HepG2 (cell line): ENCODE results near the gene MOGAT3. TPM values are rescaled to one million over a fixed set of nuclear protein-coding genes. Genes with fewer than 3 reads are reported as not detected.

Experiments
- CSRNP2 ChIP-seq: sonication (generic); formaldehyde crosslinking; conservative IDR thresholded peaks from 2 replicates; pipeline ENCODE4 v1.8.0; 2022; ENCODE audit warnings: low read depth, missing genetic modification reagents
- DMAP1 ChIP-seq: IDR thresholded peaks from 2 replicates; pipeline ENCODE4 v1.6.1; 2016
- FOXM1 ChIP-seq: sonication (generic); formaldehyde crosslinking; IDR thresholded peaks from 2 replicates; pipeline ENCODE4 v1.5.0; 2020; ENCODE audit warnings: missing genetic modification reagents
- FOXO4 ChIP-seq: sonication (generic); formaldehyde crosslinking; conservative IDR thresholded peaks from 2 replicates; pipeline ENCODE4 v1.8.1; 2023; ENCODE audit warnings: missing genetic modification reagents
- HBP1 ChIP-seq: IDR thresholded peaks from 2 replicates; pipeline ENCODE4 v1.6.1; 2016; ENCODE audit warnings: low read depth, control low read depth
- HOXA9 ChIP-seq: sonication (generic); formaldehyde crosslinking; IDR thresholded peaks from 2 replicates; pipeline ENCODE4 v1.8.1; 2022; ENCODE audit warnings: missing genetic modification reagents, mild to moderate bottlenecking, moderate library complexity, borderline replicate concordance
- MATR3 ChIP-seq: sonication (generic); formaldehyde crosslinking; IDR thresholded peaks from 2 replicates; pipeline ENCODE4 v1.4.0; 2020; ENCODE audit warnings: missing genetic modification reagents
- MTA1 ChIP-seq: sonication (generic); formaldehyde crosslinking; IDR thresholded peaks from 2 replicates; pipeline ENCODE4 v1.4.0; 2020; ENCODE audit warnings: missing genetic modification reagents, mild to moderate bottlenecking, borderline replicate concordance
- NFE2L1 ChIP-seq: sonication (generic); formaldehyde crosslinking; IDR thresholded peaks from 2 replicates; pipeline ENCODE4 v1.4.0; 2020; ENCODE audit warnings: missing genetic modification reagents, mild to moderate bottlenecking, borderline replicate concordance
- SAP130 ChIP-seq: IDR thresholded peaks from 2 replicates; pipeline ENCODE4 v1.6.1; 2016; ENCODE audit warnings: low read depth
- U2AF1 ChIP-seq: fragments of 200-400 bp; formaldehyde crosslinking; optimal IDR thresholded peaks from 2 replicates; pipeline ENCODE3; 2017; ENCODE audit warnings: mild to moderate bottlenecking, low read depth, low read length
- ZBTB1 ChIP-seq: sonication (generic); formaldehyde crosslinking; IDR thresholded peaks from 2 replicates; pipeline ENCODE4 v1.4.0; 2020; ENCODE audit warnings: missing genetic modification reagents, borderline replicate concordance
- ZBTB2 ChIP-seq: sonication (generic); formaldehyde crosslinking; IDR thresholded peaks from 2 replicates; pipeline ENCODE4 v1.8.0; 2022; ENCODE audit warnings: low read depth, missing genetic modification reagents
- ZBTB3 ChIP-seq: sonication (generic); formaldehyde crosslinking; IDR thresholded peaks from 2 replicates; pipeline ENCODE4 v1.4.0; 2020; ENCODE audit warnings: low read depth, mild to moderate bottlenecking, moderate library complexity, missing genetic modification reagents, borderline replicate concordance
- ZBTB38 ChIP-seq: sonication (generic); formaldehyde crosslinking; IDR thresholded peaks from 2 replicates; pipeline ENCODE4 v1.5.1; 2020; ENCODE audit warnings: mild to moderate bottlenecking, missing genetic modification reagents
- ZFP90 ChIP-seq: sonication (generic); formaldehyde crosslinking; IDR thresholded peaks from 2 replicates; pipeline ENCODE4 v1.8.0; 2022; ENCODE audit warnings: missing genetic modification reagents, mild to moderate bottlenecking, inconsistent platforms, borderline replicate concordance
- ZNF24 ChIP-seq: fragments of 450-650 bp; IDR thresholded peaks from 2 replicates; pipeline ENCODE4 v1.6.1; 2017; ENCODE audit warnings: antibody characterized with exemption, mild to moderate bottlenecking
- ZSCAN5A ChIP-seq: sonication (generic); formaldehyde crosslinking; IDR thresholded peaks from 2 replicates; pipeline ENCODE4 v1.8.0; 2022; ENCODE audit warnings: mild to moderate bottlenecking, missing genetic modification reagents, borderline replicate concordance
- polyA plus RNA-seq, 8 experiments: library from polyadenylated mRNA; depleted of rRNA in 3 of 8; stranded (reverse) in 7 of 8; unstranded in 1 of 8; fragments of >200 nt; fragmentation: Illumina TruSeq in 4 of 8; extraction: Trizol in 4 of 8; gene quantifications; 2 replicates each; pipeline versions ENCODE4 v1.2.1 to v1.2.3, GENCODE V29; 2011 to 2016; ENCODE audit warnings: low read depth in 4 of 8, missing spikeins in 1 of 8, mixed read lengths in 1 of 8; ENCODE audit not compliant: insufficient read depth in 1 of 8
- total RNA-seq, 5 experiments: library from RNA; depleted of rRNA; stranded (reverse); fragments of >200 nt; fragmentation: Illumina TruSeq; extraction: Trizol; gene quantifications; 2 replicates each; pipeline ENCODE4 v1.2.3, GENCODE V29; 2016; ENCODE audit warnings: low read depth in 1 of 5
- TF ChIP-seq, protein P1 (sequence below): sonication (generic); formaldehyde crosslinking; conservative IDR thresholded peaks from 2 replicates; pipeline ENCODE4 v1.4.0; 2020; ENCODE audit warnings: missing genetic modification reagents

The MOGAT3 gene
- total and polyA plus RNA-seq, 2 of the 13 experiments (the other 11 are each of a cell fraction or from before 2014, with no cell fraction given), result 22.5 to 30.5 TPM

DNA sequence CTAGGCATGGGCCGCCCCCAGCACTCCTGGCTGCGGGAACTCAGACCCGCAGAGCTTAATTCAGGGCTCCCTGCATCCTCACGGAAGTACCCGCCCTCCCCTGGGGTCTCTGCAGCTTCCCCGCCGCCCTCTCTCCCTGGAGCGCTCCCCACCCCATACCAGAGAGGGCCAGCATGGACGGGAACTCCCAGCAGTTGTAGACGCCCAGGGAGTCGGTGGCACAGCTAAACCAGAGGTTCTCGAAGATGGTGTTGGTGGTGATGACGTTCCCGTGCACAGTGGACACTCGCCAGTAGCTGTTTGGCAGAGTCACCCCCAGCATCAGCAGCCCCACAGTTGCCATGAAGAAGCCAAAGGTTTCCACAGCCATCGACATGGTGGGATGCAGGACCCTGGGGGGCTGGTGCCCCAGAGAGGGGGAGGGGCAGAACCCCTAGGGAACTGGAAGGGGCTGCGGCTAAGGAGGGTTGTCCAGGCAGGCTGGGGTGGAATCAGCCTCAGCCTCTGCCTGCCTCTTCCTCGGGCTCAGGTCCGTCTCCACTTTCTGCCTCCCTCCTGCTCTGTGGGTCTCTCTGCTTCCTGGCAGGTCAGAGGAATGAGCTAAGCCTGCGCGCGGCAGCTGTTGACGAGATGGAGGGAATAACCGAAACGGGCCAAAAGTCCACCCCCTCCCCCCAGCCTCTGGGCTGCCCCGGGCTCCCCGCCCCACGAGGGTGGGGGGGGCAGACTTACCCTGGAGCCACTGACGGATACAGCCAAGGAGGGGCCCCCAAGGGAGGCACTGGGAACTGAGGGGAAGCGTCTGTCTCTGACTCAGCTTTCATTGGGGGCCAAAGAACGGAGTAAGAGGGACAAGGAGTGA lies 36.6 kb upstream of the MOGAT3 start, which contains the start of gene CLDN15 (continued):
- TF ChIP-seq FOXO4 (CRISPR knock-in tag) (no peak), ZFP90 (0 out of 2 replicates have a peak, but pooled peaks have one; percentile 48), ZBTB38 (CRISPR knock-in tag) (no peak; the same call in 1 of the 2 replicates), ZBTB3 (CRISPR knock-in tag) (no peak), HOXA9 (CRISPR knock-in tag) (no peak), MTA1 (CRISPR knock-in tag) (peak; percentile 28; the same call in 1 of the 2 replicates), ZSCAN5A (CRISPR knock-in tag) (no peak), DMAP1 (CRISPR knock-in tag) (no peak), CSRNP2 (no peak), MATR3 (no peak), ZBTB1 (CRISPR knock-in tag) (no peak), U2AF1 (no peak), HBP1 (CRISPR knock-in tag) (no peak), SAP130 (peak; percentile 54; the same call in 1 of the 2 replicates), FOXM1 (CRISPR knock-in tag) (no peak), NFE2L1 (CRISPR knock-in tag) (0 out of 2 replicates have a peak, but pooled peaks have one; percentile 22), ZNF24 (no peak), ZBTB2 (CRISPR knock-in tag) (no peak)
- TF ChIP-seq, protein P1, sequence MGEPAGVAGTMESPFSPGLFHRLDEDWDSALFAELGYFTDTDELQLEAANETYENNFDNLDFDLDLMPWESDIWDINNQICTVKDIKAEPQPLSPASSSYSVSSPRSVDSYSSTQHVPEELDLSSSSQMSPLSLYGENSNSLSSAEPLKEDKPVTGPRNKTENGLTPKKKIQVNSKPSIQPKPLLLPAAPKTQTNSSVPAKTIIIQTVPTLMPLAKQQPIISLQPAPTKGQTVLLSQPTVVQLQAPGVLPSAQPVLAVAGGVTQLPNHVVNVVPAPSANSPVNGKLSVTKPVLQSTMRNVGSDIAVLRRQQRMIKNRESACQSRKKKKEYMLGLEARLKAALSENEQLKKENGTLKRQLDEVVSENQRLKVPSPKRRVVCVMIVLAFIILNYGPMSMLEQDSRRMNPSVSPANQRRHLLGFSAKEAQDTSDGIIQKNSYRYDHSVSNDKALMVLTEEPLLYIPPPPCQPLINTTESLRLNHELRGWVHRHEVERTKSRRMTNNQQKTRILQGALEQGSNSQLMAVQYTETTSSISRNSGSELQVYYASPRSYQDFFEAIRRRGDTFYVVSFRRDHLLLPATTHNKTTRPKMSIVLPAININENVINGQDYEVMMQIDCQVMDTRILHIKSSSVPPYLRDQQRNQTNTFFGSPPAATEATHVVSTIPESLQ, result no peak
